ENCODE results near the gene ANKRD45. TPM values are rescaled to one million over a fixed set of nuclear protein-coding genes. Genes with fewer than 3 reads are reported as not detected.

ANKRD45 gene
- total RNA-seq, 1 donor from 2014 or later: 1.3 TPM

DNA sequence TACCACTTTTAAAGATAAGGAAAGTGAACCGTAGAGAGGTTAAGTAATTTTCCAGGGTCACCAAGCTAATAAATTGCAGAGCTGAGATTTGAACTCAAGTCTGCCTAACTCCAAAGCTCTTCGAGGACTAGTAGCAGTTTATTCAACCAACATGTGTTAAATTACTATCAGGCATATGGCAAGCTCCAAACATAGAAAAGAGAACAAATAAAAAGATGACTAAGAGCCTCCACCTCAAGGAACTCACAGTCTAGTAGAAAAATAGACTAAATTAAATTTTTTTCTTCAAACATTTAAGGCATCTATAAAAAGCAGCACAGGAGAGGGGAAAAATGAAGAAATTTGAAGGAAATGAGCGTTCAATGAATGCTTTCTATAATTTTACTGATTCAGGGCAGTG lies 89.0 kb downstream of the ANKRD45 start:
- Mint-ChIP-seq H3K4me1 (ENCODE audit: unreplicated experiment) (no peaks in the 10 kb centered on the region), H3K9me3 (ENCODE audit: unreplicated experiment) (no peaks in the 10 kb centered on the region), H3K4me3 (ENCODE audit: unreplicated experiment) (no peak overlapping the region), H3K27me3 (ENCODE audit: unreplicated experiment) (no peaks in the 10 kb centered on the region), H3K36me3 (ENCODE audit: low read depth, unreplicated experiment) (no peaks in the 10 kb centered on the region), H3K27ac (ENCODE audit: unreplicated experiment) (no peak overlapping the region)
- DNase-seq (ENCODE audit: low spot score): no peak
- TF ChIP-seq CTCF (IDR thresholded peaks at IDR 0.05; ENCODE audit: unreplicated experiment): no peak

DNA sequence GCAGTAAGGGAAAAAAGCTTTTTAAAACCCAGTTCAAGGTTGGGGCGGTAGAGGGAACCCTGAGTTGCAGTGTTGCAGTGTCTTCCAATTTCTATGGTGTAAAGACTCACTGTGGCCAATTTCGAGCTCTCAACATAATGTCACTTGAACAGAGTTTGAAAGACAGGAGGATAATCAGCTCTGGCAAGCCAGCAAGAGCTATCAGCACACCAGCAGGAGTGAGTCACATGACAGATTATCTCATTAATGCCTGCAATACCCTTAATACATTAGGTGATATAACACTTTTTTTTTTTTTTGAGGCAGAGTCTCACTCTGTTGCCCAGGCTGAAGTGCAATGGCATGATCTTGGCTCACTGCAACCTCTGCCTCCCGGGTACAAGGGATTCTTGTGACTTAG lies 89.6 kb downstream of the ANKRD45 start:
- Mint-ChIP-seq H3K4me1 (ENCODE audit: unreplicated experiment) (no peaks in the 10 kb centered on the region), H3K4me3 (ENCODE audit: unreplicated experiment) (no peak overlapping the region), H3K27ac (ENCODE audit: unreplicated experiment) (no peak overlapping the region), H3K27me3 (ENCODE audit: unreplicated experiment) (no peaks in the 10 kb centered on the region), H3K9me3 (ENCODE audit: unreplicated experiment) (no peaks in the 10 kb centered on the region), H3K36me3 (ENCODE audit: low read depth, unreplicated experiment) (no peaks in the 10 kb centered on the region)
- no peak for TF ChIP-seq CTCF (IDR thresholded peaks at IDR 0.05; ENCODE audit: unreplicated experiment)
- no peak for DNase-seq (ENCODE audit: low spot score)

GRCh38 chr1:173573596-173573995 lies 96.1 kb downstream of the ANKRD45 start:
- H3K36me3 Mint-ChIP-seq (ENCODE audit: low read depth, unreplicated experiment): no peaks in the 10 kb centered on the region
- TF ChIP-seq CTCF (IDR thresholded peaks at IDR 0.05; ENCODE audit: unreplicated experiment): no peak
- no peak overlapping the region for H3K27ac Mint-ChIP-seq (ENCODE audit: unreplicated experiment)
- H3K4me3 Mint-ChIP-seq (ENCODE audit: unreplicated experiment): no peak overlapping the region
- H3K4me1 Mint-ChIP-seq (ENCODE audit: unreplicated experiment): no peaks in the 10 kb centered on the region
- H3K9me3 Mint-ChIP-seq (ENCODE audit: unreplicated experiment): no peaks in the 10 kb centered on the region
- DNase-seq (ENCODE audit: low spot score): no peak
- no peaks in the 10 kb centered on the region for H3K27me3 Mint-ChIP-seq (ENCODE audit: unreplicated experiment)

DNA sequence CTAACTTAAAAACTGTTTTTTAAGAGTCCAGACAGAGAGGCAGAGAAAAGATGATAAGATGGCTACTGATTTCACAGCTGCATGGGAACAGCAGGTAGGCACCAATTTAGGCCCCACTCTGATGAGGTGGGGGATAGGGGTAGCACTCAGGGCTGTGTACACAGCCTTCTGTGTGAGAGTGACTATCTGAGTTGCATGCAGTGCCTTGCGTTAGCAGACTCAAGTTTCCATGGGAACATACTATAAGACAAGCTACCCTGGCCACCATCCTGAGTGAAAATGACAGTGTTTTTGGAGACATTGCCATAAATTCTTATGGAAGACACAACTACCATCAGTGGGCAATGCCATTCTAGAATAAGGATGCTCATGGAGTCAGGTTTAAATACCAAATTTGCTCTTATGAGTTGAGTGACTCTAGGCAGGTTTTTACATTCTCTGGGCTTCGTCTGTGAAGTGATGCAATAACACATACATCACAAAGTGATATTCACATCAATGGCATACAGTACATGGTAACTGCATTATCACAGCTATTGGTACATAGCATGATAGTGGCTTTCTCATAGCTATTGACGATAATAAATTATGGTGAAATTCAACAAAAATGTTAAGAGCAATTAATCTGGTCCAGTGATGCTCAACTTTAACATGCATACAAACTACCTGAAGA lies 97.3 kb downstream of the ANKRD45 start:
- no peaks in the 10 kb centered on the region for H3K36me3 Mint-ChIP-seq (ENCODE audit: low read depth, unreplicated experiment)
- H3K9me3 Mint-ChIP-seq (ENCODE audit: unreplicated experiment): no peaks in the 10 kb centered on the region
- H3K27ac Mint-ChIP-seq (ENCODE audit: unreplicated experiment): no peak overlapping the region
- DNase-seq (ENCODE audit: low spot score): no peak
- no peak for TF ChIP-seq CTCF (IDR thresholded peaks at IDR 0.05; ENCODE audit: unreplicated experiment)
- H3K4me1 Mint-ChIP-seq (ENCODE audit: unreplicated experiment): no peaks in the 10 kb centered on the region
- H3K27me3 Mint-ChIP-seq (ENCODE audit: unreplicated experiment): no peaks in the 10 kb centered on the region
- H3K4me3 Mint-ChIP-seq (ENCODE audit: unreplicated experiment): no peak overlapping the region

DNA sequence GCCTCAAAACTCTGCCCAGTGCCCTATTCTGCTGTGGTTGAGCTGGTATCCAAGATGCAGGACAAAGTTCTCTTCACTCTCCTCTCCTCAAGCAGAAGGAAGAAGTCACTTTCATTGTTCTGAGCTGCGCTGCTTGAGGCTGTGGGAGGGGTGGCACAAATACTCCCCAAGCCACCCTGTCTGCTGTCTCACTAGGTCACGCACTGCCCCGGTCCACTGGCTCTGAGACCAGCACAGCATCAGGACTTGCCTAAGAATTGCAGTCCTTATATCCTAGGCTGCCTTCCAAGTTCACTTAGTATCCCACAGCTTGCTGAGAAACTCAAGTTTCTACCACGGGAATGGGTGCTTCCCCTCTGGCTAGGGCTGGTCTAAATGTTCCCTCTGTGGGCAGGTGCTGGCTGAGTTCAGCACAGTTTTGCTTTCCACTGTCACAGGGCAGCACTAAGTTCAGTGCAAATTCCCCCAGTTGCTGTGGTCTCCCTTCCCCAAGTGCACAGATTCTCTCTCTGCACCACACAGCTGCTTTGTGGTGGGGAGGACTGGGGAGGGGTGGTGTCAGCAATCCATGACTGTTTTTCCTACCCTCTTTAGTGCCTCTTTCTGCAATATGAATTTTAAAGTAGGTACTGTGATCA lies 99.2 kb downstream of the ANKRD45 start:
- no peaks in the 10 kb centered on the region for H3K9me3 Mint-ChIP-seq (ENCODE audit: unreplicated experiment)
- no peak overlapping the region for H3K27ac Mint-ChIP-seq (ENCODE audit: unreplicated experiment)
- H3K27me3 Mint-ChIP-seq (ENCODE audit: unreplicated experiment): no peaks in the 10 kb centered on the region

More for the DNA sequence above, 99.2 kb downstream of the ANKRD45 start:
- no peak for TF ChIP-seq CTCF (IDR thresholded peaks at IDR 0.05; ENCODE audit: unreplicated experiment)
- DNase-seq (ENCODE audit: low spot score): no peak
- H3K4me1 Mint-ChIP-seq (ENCODE audit: unreplicated experiment): no peaks in the 10 kb centered on the region
- no peak overlapping the region for H3K4me3 Mint-ChIP-seq (ENCODE audit: unreplicated experiment)
- H3K36me3 Mint-ChIP-seq (ENCODE audit: low read depth, unreplicated experiment): no peaks in the 10 kb centered on the region
